ENCODE measurements around the gene PRKAR2B.

The PRKAR2B gene

DNA sequence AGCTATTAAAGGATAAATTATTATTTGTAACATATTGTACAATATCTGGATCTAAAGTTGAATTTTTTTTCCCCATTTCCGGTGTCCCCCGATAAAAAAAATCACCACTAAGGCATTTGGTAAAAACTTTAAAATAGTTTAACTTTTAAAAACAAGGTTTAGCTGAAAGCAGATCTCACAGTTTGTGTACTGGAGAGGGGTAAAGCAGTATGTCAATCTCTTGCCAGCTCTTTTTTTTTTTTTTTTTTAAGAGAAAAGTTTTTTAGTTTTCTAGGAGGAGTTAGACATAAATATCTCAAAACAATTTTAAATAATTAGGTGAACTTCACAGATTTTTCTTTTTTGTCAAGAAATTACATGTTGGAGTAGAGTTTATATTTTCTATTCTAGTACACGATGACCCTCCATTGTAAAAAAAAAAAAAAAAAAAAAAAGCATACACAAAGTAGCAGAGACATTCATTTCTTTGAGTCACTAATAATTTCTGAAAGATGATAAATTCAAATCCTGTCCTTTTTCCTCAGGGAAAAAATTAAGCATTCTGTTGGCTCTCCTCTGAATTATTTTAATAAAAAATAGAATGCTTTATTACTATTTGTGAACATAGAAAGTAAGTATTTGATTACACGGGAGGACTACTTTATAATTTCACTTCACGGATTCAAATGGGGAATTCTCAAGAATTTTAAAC lies 122.4 kb downstream of the PRKAR2B start:
- peaks cover 24 to 28% of the 10 kb centered on the region in 2 experiments for H3K4me1 ChIP-seq (ENCODE audit: control insufficient read depth in 1 of 2, insufficient read depth in 1 of 2, low read depth in 1 of 2, low read length in 1 of 2)
- peak overlapping the region; percentile 99 for H3K27ac ChIP-seq
- TF ChIP-seq, protein P1, sequence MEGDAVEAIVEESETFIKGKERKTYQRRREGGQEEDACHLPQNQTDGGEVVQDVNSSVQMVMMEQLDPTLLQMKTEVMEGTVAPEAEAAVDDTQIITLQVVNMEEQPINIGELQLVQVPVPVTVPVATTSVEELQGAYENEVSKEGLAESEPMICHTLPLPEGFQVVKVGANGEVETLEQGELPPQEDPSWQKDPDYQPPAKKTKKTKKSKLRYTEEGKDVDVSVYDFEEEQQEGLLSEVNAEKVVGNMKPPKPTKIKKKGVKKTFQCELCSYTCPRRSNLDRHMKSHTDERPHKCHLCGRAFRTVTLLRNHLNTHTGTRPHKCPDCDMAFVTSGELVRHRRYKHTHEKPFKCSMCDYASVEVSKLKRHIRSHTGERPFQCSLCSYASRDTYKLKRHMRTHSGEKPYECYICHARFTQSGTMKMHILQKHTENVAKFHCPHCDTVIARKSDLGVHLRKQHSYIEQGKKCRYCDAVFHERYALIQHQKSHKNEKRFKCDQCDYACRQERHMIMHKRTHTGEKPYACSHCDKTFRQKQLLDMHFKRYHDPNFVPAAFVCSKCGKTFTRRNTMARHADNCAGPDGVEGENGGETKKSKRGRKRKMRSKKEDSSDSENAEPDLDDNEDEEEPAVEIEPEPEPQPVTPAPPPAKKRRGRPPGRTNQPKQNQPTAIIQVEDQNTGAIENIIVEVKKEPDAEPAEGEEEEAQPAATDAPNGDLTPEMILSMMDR (IDR thresholded peaks at IDR 0.05), result no peak
- peaks cover 5% of the 10 kb centered on the region for H3K36me3 ChIP-seq
- H3K27me3 ChIP-seq, result no peaks in the 10 kb centered on the region
- H3K9me3 ChIP-seq, result no peaks in the 10 kb centered on the region
- peak overlapping the region; percentile 71 to 93 for H3K4me3 ChIP-seq (ENCODE audit: low read depth in 1 of 2, low read length in 1 of 2)

DNA sequence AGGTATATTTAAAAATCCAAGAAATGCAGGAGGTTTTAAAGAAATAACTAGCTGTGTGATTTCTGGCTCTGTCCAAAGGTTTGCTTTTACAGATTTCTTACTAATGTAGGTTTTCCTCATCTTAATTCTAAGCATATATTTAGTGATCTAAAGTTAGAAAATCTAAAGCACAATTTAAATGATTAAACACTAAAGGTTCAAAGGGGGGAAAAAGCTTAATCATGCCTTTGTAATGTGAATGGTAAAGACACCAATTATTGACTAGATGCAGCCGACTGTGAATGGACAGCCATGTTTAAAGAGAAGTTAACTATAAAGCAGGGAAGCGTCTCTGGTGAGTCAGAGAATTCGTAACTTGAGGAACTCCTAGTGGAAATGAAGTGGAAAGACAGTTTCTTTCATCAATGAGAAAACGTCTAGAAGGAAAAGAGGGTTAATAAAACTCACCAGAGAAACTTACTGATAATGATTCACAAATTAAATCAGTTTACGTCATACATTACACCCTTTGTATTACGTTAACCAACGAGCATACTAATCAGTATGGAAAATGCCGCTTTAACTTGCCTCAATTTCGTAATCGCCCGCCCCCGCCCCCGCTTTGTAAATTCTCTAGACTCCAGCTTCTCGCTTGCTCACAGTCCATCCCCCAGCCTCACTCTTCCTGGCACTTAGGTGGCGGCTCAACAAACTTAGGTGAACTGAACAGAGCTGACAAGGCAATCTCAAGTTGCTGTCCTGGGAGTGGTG lies 123.2 kb downstream of the PRKAR2B start:
- TF ChIP-seq, protein P1 (IDR thresholded peaks at IDR 0.05), result peak; percentile 71
- Histone ChIP-seq H3K4me1 (ENCODE audit: control insufficient read depth in 1 of 2, insufficient read depth in 1 of 2, low read depth in 1 of 2, low read length in 1 of 2) (peaks cover 24 to 31% of the 10 kb centered on the region in 2 experiments), H3K4me3 (ENCODE audit: low read depth in 1 of 2, low read length in 1 of 2) (peak overlapping the region; percentile 71 to 93), H3K36me3 (peaks cover 5% of the 10 kb centered on the region), H3K27ac (peak overlapping the region; percentile 99), H3K27me3 (no peaks in the 10 kb centered on the region), H3K9me3 (no peaks in the 10 kb centered on the region)

DNA sequence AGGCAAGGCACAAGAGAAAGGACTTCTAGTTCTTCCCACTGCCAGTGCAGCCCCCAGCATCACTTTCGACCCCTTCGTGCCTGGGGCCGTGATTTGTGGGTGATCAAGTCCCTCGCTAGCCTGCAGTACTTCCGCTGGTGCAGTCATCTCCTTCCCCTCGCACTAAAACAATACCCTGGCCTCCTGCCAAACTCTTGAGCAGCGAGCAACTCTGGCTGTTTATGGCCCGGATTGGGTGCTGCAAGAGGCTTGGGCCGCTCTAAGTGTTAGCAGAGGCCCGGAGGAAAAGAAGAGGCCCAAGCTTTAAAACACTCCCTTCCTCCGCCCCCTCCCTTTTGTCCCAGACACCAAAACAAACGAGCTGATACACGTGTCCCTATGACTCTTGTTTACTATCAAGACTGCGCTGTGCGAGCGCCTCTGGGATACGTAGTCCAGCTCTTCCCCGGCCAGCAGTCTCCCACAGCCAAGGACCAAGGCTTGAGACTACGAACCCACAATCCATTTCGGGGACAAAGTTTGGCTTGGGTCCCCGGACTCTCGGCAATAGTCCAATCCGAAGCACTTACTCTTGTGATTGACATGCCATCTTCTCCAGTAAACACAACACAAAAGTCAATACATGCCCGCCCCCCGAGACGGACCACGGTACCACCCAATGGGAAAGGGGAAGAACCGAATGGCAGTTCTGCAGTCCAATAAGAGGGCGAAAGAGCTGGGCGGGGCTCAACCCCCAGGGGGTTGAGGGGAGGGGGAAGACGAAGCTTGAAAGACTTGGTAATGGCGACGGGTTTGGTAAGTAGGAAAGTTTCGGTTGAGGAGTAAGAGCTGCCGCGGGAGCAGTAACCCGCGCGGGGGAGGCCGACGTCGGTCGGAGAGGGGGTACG lies 124.0 kb downstream of the PRKAR2B start, which contains the start of gene HBP1:
TSS of gene HBP1 (plus strand) at position 771 of the 887 bp plus-strand sequence. CDS start 10,891 bp downstream, outside the sequence.
- H3K4me1 ChIP-seq (ENCODE audit: control insufficient read depth in 1 of 2, insufficient read depth in 1 of 2, low read depth in 1 of 2, low read length in 1 of 2), result peaks cover 24 to 40% of the 10 kb centered on the region in 2 experiments
- TF ChIP-seq, protein P1 (IDR thresholded peaks at IDR 0.05), result no peak
- H3K27ac ChIP-seq, result peak within 1 kb of the TSS; percentile 99
- H3K27me3 ChIP-seq, result no peaks in the 10 kb centered on the region
- H3K36me3 ChIP-seq, result peaks cover 5% of the 10 kb centered on the region
- no peaks in the 10 kb centered on the region for H3K9me3 ChIP-seq
- peak within 1 kb of the TSS; percentile 86 to 93 for H3K4me3 ChIP-seq (ENCODE audit: low read depth in 1 of 2, low read length in 1 of 2)

GRCh38 chr7:107169120-107170050 lies 124.9 kb downstream of the PRKAR2B start:
- Histone ChIP-seq H3K9me3 (no peaks in the 10 kb centered on the region), H3K27ac (peak overlapping the region; percentile 99), H3K4me1 (ENCODE audit: control insufficient read depth in 1 of 2, insufficient read depth in 1 of 2, low read depth in 1 of 2, low read length in 1 of 2) (peaks cover 24 to 45% of the 10 kb centered on the region in 2 experiments), H3K27me3 (no peaks in the 10 kb centered on the region), H3K4me3 (ENCODE audit: low read depth in 1 of 2, low read length in 1 of 2) (peak overlapping the region; percentile 86 to 93), H3K36me3 (peaks cover 5% of the 10 kb centered on the region)
- TF ChIP-seq, protein P1 (IDR thresholded peaks at IDR 0.05), result peak; percentile 52

Data from neutrophil (primary cell).